SIG-M5 treated with dmso at 0.1 percent for 504 hours (cell line): ENCODE results near the gene APOC4.

ENCODE experiments used
- DNase-seq: peaks from one replicate; lab custom pipeline; 2025; ENCODE audit not compliant: unreplicated experiment; lab: John Stamatoyannopoulos, UW

APOC4 gene

DNA sequence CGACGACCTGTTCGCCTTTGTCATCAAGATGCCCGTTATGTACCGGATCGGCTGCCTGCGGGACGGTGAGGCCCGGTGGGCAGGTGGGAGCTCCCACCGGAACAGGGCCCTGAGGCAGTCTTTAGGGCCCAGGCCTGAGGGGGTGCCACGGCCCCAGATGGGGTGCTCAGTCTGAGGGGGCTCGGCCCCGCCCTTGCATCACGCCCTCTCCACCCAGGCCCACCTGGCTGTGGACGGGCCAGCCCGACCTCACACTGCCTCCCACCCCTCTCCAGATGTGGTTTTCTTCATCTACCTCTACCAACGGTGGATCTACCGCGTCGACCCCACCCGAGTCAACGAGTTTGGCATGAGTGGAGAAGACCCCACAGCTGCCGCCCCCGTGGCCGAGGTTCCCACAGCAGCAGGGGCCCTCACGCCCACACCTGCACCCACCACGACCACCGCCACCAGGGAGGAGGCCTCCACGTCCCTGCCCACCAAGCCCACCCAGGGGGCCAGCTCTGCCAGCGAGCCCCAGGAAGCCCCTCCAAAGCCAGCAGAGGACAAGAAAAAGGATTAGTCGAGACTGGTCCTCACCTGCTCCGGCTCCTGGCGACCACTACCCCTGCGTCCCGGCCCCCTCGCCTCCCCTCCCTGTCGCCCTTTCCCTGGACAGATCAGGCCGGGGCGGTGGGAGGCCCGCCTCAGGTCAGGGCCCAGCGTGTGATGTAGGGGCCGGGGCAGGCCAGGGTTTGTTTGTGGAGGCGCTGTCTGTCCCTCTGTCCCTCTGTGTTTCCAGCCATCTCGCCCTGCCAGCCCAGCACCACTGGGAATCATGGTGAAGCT is 50.5 kb downstream of the APOC4 start:
- DNase-seq, result no peak

DNA sequence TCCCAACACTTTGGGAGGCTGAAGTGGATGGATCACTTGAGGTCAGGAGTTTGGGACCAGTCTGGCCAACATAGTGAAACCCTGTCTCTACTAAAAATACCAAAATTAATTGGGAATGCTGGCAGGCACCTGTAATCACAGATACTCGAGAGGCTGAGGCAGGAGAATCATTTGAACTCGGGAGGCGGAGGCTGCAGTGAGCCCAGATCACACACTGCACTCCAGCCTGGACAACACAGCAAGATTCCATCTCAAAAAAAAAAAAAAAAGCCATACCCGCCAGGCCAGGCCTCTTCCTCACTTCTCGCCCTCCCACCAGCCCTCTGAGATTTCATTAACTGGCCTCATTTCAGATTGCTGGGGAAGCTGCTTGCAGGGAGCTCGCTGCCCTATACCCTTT is 51.5 kb downstream of the APOC4 start:
- DNase-seq, result no peak

- no peak for DNase-seq
Measured at GRCh38 chr19:44993926-44994537, 52.0 kb downstream of the APOC4 start.
